OCI-LY3 (cell line): ENCODE data around the gene PIAS3.

Experiments
- H2AFZ ChIP-seq: fragments of 200-600, 300-600 bp; shearing (Covaris generic); 2 replicates; pipeline ENCODE4 v1.6.0; 2014; ENCODE audit warnings: antibody characterized with exemption, low read depth, low read length
- H3K27ac ChIP-seq: fragments of 200-600, 300-600 bp; sonication (generic); 2 replicates; pipeline ENCODE4 v1.5.1; 2014; ENCODE audit warnings: mild to moderate bottlenecking, low read length, moderate library complexity, mixed read lengths
- H3K27me3 ChIP-seq: fragments of 200-600, 300-600 bp; sonication (generic); 2 replicates; pipeline ENCODE4 v1.6.1; 2014; ENCODE audit warnings: low read depth, low read length, mixed read lengths
- H3K36me3 ChIP-seq: fragments of 200-600, 300-600 bp; sonication (generic); replicated peaks from 2 replicates; pipeline ENCODE3; 2014; ENCODE audit warnings: low read depth, low read length, mixed read lengths
- H3K4me1 ChIP-seq: fragments of 300-600, 200-600 bp; sonication (generic); 2 replicates; pipeline ENCODE4 v1.6.1; 2014; ENCODE audit warnings: low read length, mixed read lengths
- H3K4me2 ChIP-seq: fragments of 200-600, 300-600 bp; sonication (generic); 2 replicates; pipeline ENCODE4 v1.6.1; 2014; ENCODE audit warnings: low read length, mixed read lengths
- H3K4me3 ChIP-seq: fragments of 300-600, 200-600 bp; sonication (generic); 2 replicates; pipeline ENCODE4 v1.5.1; 2014; ENCODE audit warnings: antibody characterized with exemption, mild to moderate bottlenecking, low read length, moderate library complexity
- H3K79me2 ChIP-seq: fragments of 300-600, 200-600 bp; shearing (Covaris generic); 2 replicates; pipeline ENCODE4 v1.6.1; 2014; ENCODE audit warnings: mild to moderate bottlenecking, low read length, mixed read lengths
- H3K9ac ChIP-seq: fragments of 300-600, 200-600 bp; shearing (Covaris generic); 2 replicates; pipeline ENCODE4 v1.6.0; 2014; ENCODE audit warnings: mild to moderate bottlenecking, low read length, moderate library complexity
- H3K9me3 ChIP-seq: fragments of 200-600, 300-600 bp; shearing (Covaris generic); 2 replicates; pipeline ENCODE4 v1.6.1; 2014; ENCODE audit warnings: low read length, mixed read lengths; ENCODE audit not compliant: insufficient read depth
- H4K20me1 ChIP-seq: fragments of 200-600, 300-600 bp; sonication (generic); 2 replicates; pipeline ENCODE4 v1.6.1; 2016; ENCODE audit warnings: low read length, mixed read lengths; ENCODE audit not compliant: insufficient read depth
- EZH2phosphoT487 ChIP-seq: fragments of 200-600 bp; shearing (Covaris generic); IDR thresholded peaks from 2 replicates; pipeline ENCODE4 v1.6.1; 2018; ENCODE audit warnings: antibody characterized with exemption, mixed run types, low read depth
- TF ChIP-seq, protein P1 (sequence below): fragments of 200-600, 300-600 bp; sonication (generic); IDR thresholded peaks from 2 replicates; pipeline ENCODE4 v1.5.1; 2014; ENCODE audit warnings: antibody characterized with exemption, low read length, low read depth

The PIAS3 gene

DNA sequence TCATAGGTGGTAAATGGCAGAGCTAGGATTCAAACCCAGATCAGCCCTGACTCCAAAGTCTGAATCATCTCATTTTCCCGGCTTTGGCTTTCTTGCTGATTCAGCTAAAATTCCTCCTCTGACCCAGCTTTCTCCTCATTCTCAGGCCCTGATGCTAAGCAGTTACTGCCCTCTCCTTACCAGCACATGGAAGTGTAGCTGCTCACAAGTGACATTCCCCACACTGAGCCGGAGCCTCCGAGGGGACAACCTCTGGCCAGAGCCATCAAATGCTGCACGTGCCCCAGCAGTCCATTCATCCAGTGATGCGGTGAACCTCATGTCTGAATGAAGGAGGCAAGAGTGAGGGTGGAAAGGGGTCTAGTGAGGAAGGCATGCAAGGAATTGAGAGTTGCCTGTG is 39.9 kb upstream of the PIAS3 start:
- Histone ChIP-seq H3K27ac (no peak overlapping the region), H3K4me2 (no peak overlapping the region), H4K20me1 (no peaks in the 10 kb centered on the region), H3K27me3 (no peaks in the 10 kb centered on the region), H3K79me2 (no peaks in the 10 kb centered on the region), H3K9me3 (no peaks in the 10 kb centered on the region), H3K4me3 (no peak overlapping the region), H3K9ac (no peak overlapping the region), H3K4me1 (no peaks in the 10 kb centered on the region), H2AFZ (no peak overlapping the region), H3K36me3 (no peaks in the 10 kb centered on the region)
- TF ChIP-seq, protein P1, sequence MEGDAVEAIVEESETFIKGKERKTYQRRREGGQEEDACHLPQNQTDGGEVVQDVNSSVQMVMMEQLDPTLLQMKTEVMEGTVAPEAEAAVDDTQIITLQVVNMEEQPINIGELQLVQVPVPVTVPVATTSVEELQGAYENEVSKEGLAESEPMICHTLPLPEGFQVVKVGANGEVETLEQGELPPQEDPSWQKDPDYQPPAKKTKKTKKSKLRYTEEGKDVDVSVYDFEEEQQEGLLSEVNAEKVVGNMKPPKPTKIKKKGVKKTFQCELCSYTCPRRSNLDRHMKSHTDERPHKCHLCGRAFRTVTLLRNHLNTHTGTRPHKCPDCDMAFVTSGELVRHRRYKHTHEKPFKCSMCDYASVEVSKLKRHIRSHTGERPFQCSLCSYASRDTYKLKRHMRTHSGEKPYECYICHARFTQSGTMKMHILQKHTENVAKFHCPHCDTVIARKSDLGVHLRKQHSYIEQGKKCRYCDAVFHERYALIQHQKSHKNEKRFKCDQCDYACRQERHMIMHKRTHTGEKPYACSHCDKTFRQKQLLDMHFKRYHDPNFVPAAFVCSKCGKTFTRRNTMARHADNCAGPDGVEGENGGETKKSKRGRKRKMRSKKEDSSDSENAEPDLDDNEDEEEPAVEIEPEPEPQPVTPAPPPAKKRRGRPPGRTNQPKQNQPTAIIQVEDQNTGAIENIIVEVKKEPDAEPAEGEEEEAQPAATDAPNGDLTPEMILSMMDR, result no peak
- TF ChIP-seq EZH2phosphoT487, result no peak

DNA sequence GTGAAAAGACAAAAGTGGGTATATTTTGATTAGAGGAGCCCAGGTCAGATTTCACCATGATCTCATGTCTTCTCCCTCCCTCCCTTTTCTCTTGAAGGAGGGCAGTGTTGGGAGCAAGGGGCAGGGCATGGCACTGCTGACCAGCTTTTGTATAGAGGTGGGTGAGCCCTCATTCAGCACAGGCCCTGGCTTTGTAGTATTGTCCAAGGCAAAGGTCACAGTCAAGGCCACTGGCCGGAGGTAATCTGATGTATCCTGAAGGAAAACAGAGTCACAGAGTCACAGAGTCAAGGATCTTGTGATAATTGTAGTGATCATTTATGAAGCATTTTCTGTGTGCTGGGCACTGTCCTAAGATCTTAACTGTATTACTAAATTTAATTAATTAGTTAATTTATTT is 39.1 kb upstream of the PIAS3 start:
- Histone ChIP-seq H3K4me3 (no peak overlapping the region), H3K9ac (no peak overlapping the region), H3K4me1 (no peaks in the 10 kb centered on the region), H3K27ac (no peak overlapping the region), H2AFZ (no peak overlapping the region), H3K36me3 (no peaks in the 10 kb centered on the region), H3K27me3 (no peaks in the 10 kb centered on the region), H4K20me1 (no peaks in the 10 kb centered on the region), H3K4me2 (no peak overlapping the region), H3K9me3 (no peaks in the 10 kb centered on the region), H3K79me2 (no peaks in the 10 kb centered on the region)
- TF ChIP-seq, protein P1, result no peak
- no peak for TF ChIP-seq EZH2phosphoT487

DNA sequence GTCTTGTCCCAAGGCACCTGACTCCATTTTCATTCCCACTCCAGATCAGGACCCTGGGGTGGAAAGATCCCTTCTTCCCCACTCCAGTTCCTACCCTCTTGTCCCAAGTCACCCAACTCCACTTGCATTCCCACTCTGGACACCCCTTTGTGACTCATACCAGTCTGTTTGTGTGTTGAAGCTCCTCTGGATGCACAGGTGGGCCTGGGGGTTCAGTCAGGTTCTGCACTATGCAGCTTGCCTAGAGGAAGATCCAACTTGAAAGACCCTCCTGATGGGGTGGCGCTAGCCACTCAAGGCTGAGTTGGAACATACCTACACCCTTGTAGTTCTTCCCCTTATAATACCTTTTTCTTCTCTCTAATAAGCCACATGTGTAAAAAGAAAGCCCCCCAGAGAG is 36.6 kb upstream of the PIAS3 start:
- H3K9ac ChIP-seq, result no peak overlapping the region
- no peaks in the 10 kb centered on the region for H3K79me2 ChIP-seq
- H3K4me1 ChIP-seq, result no peaks in the 10 kb centered on the region
- no peak overlapping the region for H3K27ac ChIP-seq
- no peaks in the 10 kb centered on the region for H3K36me3 ChIP-seq
- H2AFZ ChIP-seq, result no peak overlapping the region
- TF ChIP-seq EZH2phosphoT487, result no peak
- TF ChIP-seq, protein P1, result no peak
- H3K9me3 ChIP-seq, result no peaks in the 10 kb centered on the region
- H4K20me1 ChIP-seq, result no peaks in the 10 kb centered on the region
- H3K27me3 ChIP-seq, result no peaks in the 10 kb centered on the region
- no peak overlapping the region for H3K4me3 ChIP-seq
- H3K4me2 ChIP-seq, result no peak overlapping the region

DNA sequence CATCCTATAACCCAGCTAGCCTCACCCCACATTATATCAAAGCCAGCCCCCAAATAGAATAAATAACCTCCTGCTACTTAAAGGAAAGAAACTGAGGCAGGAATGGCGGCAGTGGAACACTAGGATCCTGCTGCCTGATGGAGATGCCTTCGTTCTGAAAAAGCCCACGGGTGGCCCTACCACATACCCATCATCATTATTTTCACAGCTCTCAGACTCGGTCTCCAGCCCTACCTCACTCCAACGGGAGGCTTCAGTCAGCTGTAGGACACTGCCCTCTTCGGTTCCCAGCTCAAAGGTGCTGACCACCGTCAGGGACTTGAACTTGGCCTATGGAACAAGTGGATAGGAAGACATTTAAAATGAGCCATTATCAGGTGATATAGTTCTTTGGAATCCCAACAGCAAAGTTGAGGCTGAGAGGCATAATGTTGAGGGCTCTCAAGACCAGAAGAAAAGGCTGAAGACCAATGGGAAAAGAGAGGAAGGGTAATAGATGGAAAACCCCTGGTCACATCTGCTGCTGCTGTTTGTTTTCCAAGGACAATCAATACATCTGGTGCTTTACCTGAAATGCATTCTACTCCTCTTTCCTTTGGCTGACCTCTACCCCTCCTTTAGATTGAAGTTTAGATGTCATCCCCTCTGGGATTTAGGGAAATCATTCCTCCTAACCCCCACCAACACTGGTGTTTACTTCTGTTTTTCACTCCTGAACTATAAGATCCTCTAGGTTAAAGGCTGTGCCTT is 34.6 kb upstream of the PIAS3 start:
- Histone ChIP-seq H3K4me2 (no peak overlapping the region), H3K79me2 (no peaks in the 10 kb centered on the region), H3K36me3 (no peaks in the 10 kb centered on the region), H3K4me3 (no peak overlapping the region), H3K4me1 (no peaks in the 10 kb centered on the region), H3K27ac (no peak overlapping the region), H3K9ac (no peak overlapping the region), H4K20me1 (no peaks in the 10 kb centered on the region), H3K9me3 (no peaks in the 10 kb centered on the region), H3K27me3 (no peaks in the 10 kb centered on the region), H2AFZ (no peak overlapping the region)
- TF ChIP-seq, protein P1, result no peak
- no peak for TF ChIP-seq EZH2phosphoT487
